NB4 (cell line): Measurements from ENCODE around the gene PALMD.

Experiments
- CTCF ChIP-seq: IDR thresholded peaks from one replicate; pipeline ENCODE4 v1.5.1; 2012; ENCODE audit warnings: low read depth, low read length
- MAX ChIP-seq: IDR thresholded peaks from 2 replicates; pipeline ENCODE4 v1.6.1; 2011; ENCODE audit warnings: low read depth, low read length
- MYC ChIP-seq: IDR thresholded peaks from 2 replicates; pipeline ENCODE4 v1.6.1; 2011; ENCODE audit warnings: low read depth, low read length
- POLR2A ChIP-seq: IDR thresholded peaks from 2 replicates; pipeline ENCODE4 v1.6.1; 2011; ENCODE audit warnings: mild to moderate bottlenecking; ENCODE audit not compliant: insufficient read length; ENCODE audit errors: extremely low read depth

DNA sequence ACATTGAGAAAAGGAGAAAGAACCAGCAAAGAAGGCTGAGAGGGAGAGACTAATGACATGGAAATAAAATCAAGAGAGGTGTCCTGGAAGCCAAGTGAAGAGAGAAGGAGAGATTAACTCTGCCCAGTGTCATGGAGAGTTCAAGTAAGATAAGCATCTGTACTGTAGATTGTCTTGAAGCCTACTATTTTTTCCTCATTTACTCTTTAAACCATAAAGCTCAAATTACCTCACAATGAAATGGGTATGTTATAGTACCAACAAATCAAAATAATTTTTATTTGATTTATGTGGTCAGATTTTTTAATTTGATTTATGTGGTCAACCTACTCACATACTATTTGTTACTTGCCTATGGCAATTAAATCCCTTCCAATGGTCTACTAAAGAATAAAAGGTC lies 5.2 kb upstream of the PALMD start:
- TF ChIP-seq CTCF, result no peak
- no peak for TF ChIP-seq POLR2A
- no peak for TF ChIP-seq MYC
- TF ChIP-seq MAX, result no peak
